Measurements from ENCODE around the gene BCAS3. TPM values are rescaled to one million over a fixed set of nuclear protein-coding genes. Genes with fewer than 3 reads are reported as not detected.

BCAS3 gene
- total RNA-seq, 1 donor from 2014 or later: 44.8 TPM

- H3K36me3 Mint-ChIP-seq (ENCODE audit: unreplicated experiment): no peaks in the 10 kb centered on the region
- no peak for TF ChIP-seq CTCF (IDR thresholded peaks at IDR 0.05; ENCODE audit: partially characterized antibody, unreplicated experiment)
- DNase-seq: no peak
- peaks cover 2% of the 10 kb centered on the region for H3K9me3 Mint-ChIP-seq (ENCODE audit: unreplicated experiment)
- no peak overlapping the region for H3K27ac Mint-ChIP-seq (ENCODE audit: unreplicated experiment)
- H3K4me1 Mint-ChIP-seq (ENCODE audit: low read depth, unreplicated experiment): peaks cover 10% of the 10 kb centered on the region
- peaks cover 3% of the 10 kb centered on the region for H3K27me3 Mint-ChIP-seq (ENCODE audit: unreplicated experiment)
- H3K4me3 Mint-ChIP-seq (ENCODE audit: unreplicated experiment): no peak overlapping the region
Observed at GRCh38 chr17:61007980-61008379, 330.3 kb downstream of the BCAS3 start.

DNA sequence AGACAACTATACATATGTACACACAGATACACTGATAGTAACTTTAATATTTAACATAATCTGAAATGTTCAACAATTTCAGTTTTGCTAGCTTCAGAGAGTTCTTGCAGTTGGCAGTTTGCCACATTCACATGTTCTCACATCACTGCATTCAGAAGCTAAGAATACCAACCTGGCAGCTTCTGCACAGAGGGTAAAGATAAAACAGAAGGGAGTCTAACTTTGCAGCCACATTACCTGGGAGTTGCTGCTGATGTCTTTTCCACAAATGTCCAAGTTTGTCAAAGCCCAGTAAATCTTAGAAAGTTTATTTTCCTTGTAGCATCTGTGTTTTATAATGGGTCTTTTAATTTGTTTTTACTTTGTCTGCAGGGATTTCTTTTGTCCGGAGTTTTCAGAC, 332.0 kb downstream of the BCAS3 start:
- Mint-ChIP-seq H3K27me3 (ENCODE audit: unreplicated experiment) (no peaks in the 10 kb centered on the region), H3K36me3 (ENCODE audit: unreplicated experiment) (no peaks in the 10 kb centered on the region), H3K27ac (ENCODE audit: unreplicated experiment) (no peak overlapping the region), H3K9me3 (ENCODE audit: unreplicated experiment) (peaks cover 4% of the 10 kb centered on the region), H3K4me3 (ENCODE audit: unreplicated experiment) (no peak overlapping the region), H3K4me1 (ENCODE audit: low read depth, unreplicated experiment) (peaks cover 4% of the 10 kb centered on the region)
- DNase-seq: no peak
- TF ChIP-seq CTCF (IDR thresholded peaks at IDR 0.05; ENCODE audit: partially characterized antibody, unreplicated experiment): no peak

- no peak for DNase-seq
- no peak for TF ChIP-seq CTCF (IDR thresholded peaks at IDR 0.05; ENCODE audit: partially characterized antibody, unreplicated experiment)
- H3K9me3 Mint-ChIP-seq (ENCODE audit: unreplicated experiment): peaks cover 4% of the 10 kb centered on the region
- H3K4me3 Mint-ChIP-seq (ENCODE audit: unreplicated experiment): no peak overlapping the region
- no peaks in the 10 kb centered on the region for H3K36me3 Mint-ChIP-seq (ENCODE audit: unreplicated experiment)
- no peaks in the 10 kb centered on the region for H3K27me3 Mint-ChIP-seq (ENCODE audit: unreplicated experiment)
- H3K27ac Mint-ChIP-seq (ENCODE audit: unreplicated experiment): no peak overlapping the region
- H3K4me1 Mint-ChIP-seq (ENCODE audit: low read depth, unreplicated experiment): peaks cover 4% of the 10 kb centered on the region
Observed at GRCh38 chr17:61010661-61011170, 333.1 kb downstream of the BCAS3 start.

- H3K4me1 Mint-ChIP-seq (ENCODE audit: low read depth, unreplicated experiment): peaks cover 4% of the 10 kb centered on the region
- no peak for DNase-seq
- H3K36me3 Mint-ChIP-seq (ENCODE audit: unreplicated experiment): no peaks in the 10 kb centered on the region
- TF ChIP-seq CTCF (IDR thresholded peaks at IDR 0.05; ENCODE audit: partially characterized antibody, unreplicated experiment): no peak
- no peak overlapping the region for H3K27ac Mint-ChIP-seq (ENCODE audit: unreplicated experiment)
- H3K27me3 Mint-ChIP-seq (ENCODE audit: unreplicated experiment): no peaks in the 10 kb centered on the region
- H3K9me3 Mint-ChIP-seq (ENCODE audit: unreplicated experiment): peaks cover 4% of the 10 kb centered on the region
- no peak overlapping the region for H3K4me3 Mint-ChIP-seq (ENCODE audit: unreplicated experiment)
Observed at GRCh38 chr17:61011251-61011650, 333.6 kb downstream of the BCAS3 start.

GRCh38 chr17:61015966-61016365, 338.3 kb downstream of the BCAS3 start:
- Mint-ChIP-seq H3K27ac (ENCODE audit: unreplicated experiment) (no peak overlapping the region), H3K27me3 (ENCODE audit: unreplicated experiment) (peaks cover 6% of the 10 kb centered on the region), H3K9me3 (ENCODE audit: unreplicated experiment) (peaks cover 8% of the 10 kb centered on the region), H3K4me1 (ENCODE audit: low read depth, unreplicated experiment) (peaks cover 16% of the 10 kb centered on the region), H3K36me3 (ENCODE audit: unreplicated experiment) (no peaks in the 10 kb centered on the region), H3K4me3 (ENCODE audit: unreplicated experiment) (no peak overlapping the region)
- no peak for DNase-seq
- TF ChIP-seq CTCF (IDR thresholded peaks at IDR 0.05; ENCODE audit: partially characterized antibody, unreplicated experiment): no peak

Measured in glutamatergic neuron (in vitro differentiated cells).